Activated CD8-positive, alpha-beta memory T cell treated with anti-CD3 and anti-CD28 coated beads, Interleukin-2, amount 50 U/mL, for 4 hours (primary cell): ENCODE results near the gene ADARB1.
A peak's percentile ranks its signal among the peaks of the same experiment; 100 is the strongest.
"Not testable (repeated sequence)": the region's sequence is repeated elsewhere in the genome, so short reads cannot be mapped to it uniquely, and the experiment has no call there.

Experiments used
- DNase-seq: peaks from one replicate; pipeline ENCODE4 v3.0.0-alpha.2; 2020

Gene ADARB1

GRCh38 chr21:45074048-45074817, at the start of gene ADARB1:
TSS of gene ADARB1 (plus strand) at chr21:45074580. CDS start at chr21:45171657, 97,077 bp downstream.
- DNase-seq, result peak; percentile 63

GRCh38 chr21:45026066-45026745, 48.2 kb upstream of the ADARB1 start:
- no peak for DNase-seq

GRCh38 chr21:45026826-45027225, 47.6 kb upstream of the ADARB1 start:
- DNase-seq, result no peak

- no peak for DNase-seq
Measured at GRCh38 chr21:45027241-45028196, 46.9 kb upstream of the ADARB1 start.

- not testable (repeated sequence) for DNase-seq
Measured at GRCh38 chr21:45028645-45029044, 45.7 kb upstream of the ADARB1 start.

GRCh38 chr21:45029298-45029947, 45.0 kb upstream of the ADARB1 start:
- DNase-seq, result no peak

GRCh38 chr21:45029948-45030681, 44.3 kb upstream of the ADARB1 start:
- DNase-seq, result no peak

GRCh38 chr21:45030682-45031570, 43.5 kb upstream of the ADARB1 start:
- DNase-seq, result no peak

GRCh38 chr21:45031571-45032191, 42.7 kb upstream of the ADARB1 start:
- DNase-seq, result no peak

GRCh38 chr21:45032332-45032731, 42.0 kb upstream of the ADARB1 start:
- no peak for DNase-seq

GRCh38 chr21:45032977-45033710, 41.2 kb upstream of the ADARB1 start:
- no peak for DNase-seq

GRCh38 chr21:45033791-45034555, 40.4 kb upstream of the ADARB1 start:
- DNase-seq, result no peak

GRCh38 chr21:45034556-45035476, 39.6 kb upstream of the ADARB1 start:
- peak; percentile 8 for DNase-seq

- DNase-seq, result peak; percentile 5
Measured at GRCh38 chr21:45035477-45035848, 38.9 kb upstream of the ADARB1 start.

- no peak for DNase-seq
Measured at GRCh38 chr21:45036630-45037029, 37.8 kb upstream of the ADARB1 start.

- DNase-seq, result no peak
Measured at GRCh38 chr21:45037986-45038385, 36.4 kb upstream of the ADARB1 start.

GRCh38 chr21:45039317-45040156, 34.8 kb upstream of the ADARB1 start:
- no peak for DNase-seq
